Right renal pelvis (tissue), 4 donors: ENCODE data around the gene TOR1A. TPM values are rescaled to one million over a fixed set of nuclear protein-coding genes. Genes with fewer than 3 reads are reported as not detected.

ENCODE experiments used
- DNase-seq, 4 donors: peaks; one replicate each; pipeline ENCODE4 v3.0.0-alpha.2; 2013; ENCODE audit warnings: low read depth in 4 of 4, low spot score in 3 of 4, missing footprints in 1 of 4
- polyA plus RNA-seq, 4 donors: library from polyadenylated mRNA; unstranded; fragments of 120-200 nt; gene quantifications; one replicate each; pipeline ENCODE4 v1.2.1, GENCODE V29; 2013; ENCODE audit not compliant: insufficient read length in 4 of 4

TOR1A gene
- 10 to 100 TPM; 44.0 to 46.4 (median 44.2) TPM for polyA plus RNA-seq

- peak; percentile 84 to 87 (median 84) for DNase-seq
Measured at GRCh38 chr9:129823935-129824601, at the start of gene TOR1A. Gene TOR1A, minus strand, starts transcription at chr9:129824136. Its CDS starts 51 bp downstream, at chr9:129824085.

- DNase-seq = peak in 1 of 4 donors; percentile 28
Measured at GRCh38 chr9:129871046-129871445, 47.1 kb upstream of the TOR1A start.

GRCh38 chr9:129869585-129870501, 45.9 kb upstream of the TOR1A start:
- DNase-seq = no peak

GRCh38 chr9:129868872-129869486, 45.0 kb upstream of the TOR1A start:
- no peak for DNase-seq

GRCh38 chr9:129868023-129868871, 44.3 kb upstream of the TOR1A start:
- no peak for DNase-seq

- no peak for DNase-seq
Measured at GRCh38 chr9:129867136-129868022, 43.4 kb upstream of the TOR1A start.

GRCh38 chr9:129866394-129867135, 42.6 kb upstream of the TOR1A start:
- DNase-seq = no peak

GRCh38 chr9:129865668-129866320, 41.9 kb upstream of the TOR1A start:
- DNase-seq = no peak

GRCh38 chr9:129864991-129865647, 41.2 kb upstream of the TOR1A start:
- DNase-seq = no peak

- DNase-seq = no peak
Measured at GRCh38 chr9:129863059-129863690, 39.2 kb upstream of the TOR1A start.

GRCh38 chr9:129861447-129861827, 37.5 kb upstream of the TOR1A start:
- no peak for DNase-seq

GRCh38 chr9:129860653-129861446, 36.9 kb upstream of the TOR1A start:
- no peak for DNase-seq

GRCh38 chr9:129858167-129858962, 34.4 kb upstream of the TOR1A start:
- DNase-seq = no peak

- DNase-seq = no peak
Measured at GRCh38 chr9:129857207-129857606, 33.3 kb upstream of the TOR1A start.

- DNase-seq = no peak
Measured at GRCh38 chr9:129854588-129855110, 30.7 kb upstream of the TOR1A start.
